Thoracic aorta (tissue), 2 donors: ENCODE measurements around the gene TTC19. TPM values are rescaled to one million over a fixed set of nuclear protein-coding genes. Genes with fewer than 3 reads are reported as not detected.
"Not testable (repeated sequence)": the region's sequence is repeated elsewhere in the genome, so short reads cannot be mapped to it uniquely, and the experiment has no call there.

ENCODE experiments used
- ATAC-seq: fragments of 150-250 bp; one replicate; pipeline ENCODE4 v1.8.0; 2017; ENCODE audit warnings: low read depth; ENCODE audit not compliant: insufficient number of reproducible peaks, low FRiP score
- DNase-seq: peaks from one replicate; pipeline ENCODE4 v3.0.0-alpha.2; 2020; ENCODE audit warnings: low spot score
- H3K27ac ChIP-seq, 2 donors: fragments of 200-600 bp; sonication (generic); 1 replicate in 1 of 2; 2 replicates in 1 of 2; pipeline ENCODE4 v1.5.1; 2016; ENCODE audit warnings: mild to moderate bottlenecking in 2 of 2, moderate library complexity in 2 of 2
- H3K27me3 ChIP-seq: fragments of 200-600 bp; sonication (generic); replicated peaks from 2 replicates; pipeline ENCODE4 v1.6.0; 2016; ENCODE audit warnings: mild to moderate bottlenecking; ENCODE audit not compliant: insufficient read depth
- H3K36me3 ChIP-seq: fragments of 200-600 bp; sonication (generic); one replicate; pipeline ENCODE4 v1.5.1; 2016
- H3K4me1 ChIP-seq, 2 donors: fragments of 200-600 bp; sonication (generic); 1 replicate in 1 of 2; 2 replicates in 1 of 2; pipeline versions ENCODE4 v1.5.1 to v1.6.0; 2016; ENCODE audit warnings: low read depth in 2 of 2, mild to moderate bottlenecking in 1 of 2; ENCODE audit not compliant: control insufficient read depth in 1 of 2
- H3K4me3 ChIP-seq: fragments of 200-600 bp; sonication (generic); 2 replicates; pipeline ENCODE4 v1.5.1; 2016; ENCODE audit warnings: mild to moderate bottlenecking
- H3K9me3 ChIP-seq: fragments of 200-600 bp; sonication (generic); 2 replicates; pipeline ENCODE4 v1.5.1; 2016
- total RNA-seq, 2 donors: library from RNA; depleted of rRNA; stranded (reverse); fragments of >200 nt; gene quantifications; one replicate each; pipeline versions ENCODE4 v1.1.0 to v1.2.3, GENCODE V29; 2016
- TF ChIP-seq, protein P1 (sequence below): fragments of 200-600 bp; sonication (generic); IDR thresholded peaks from one replicate; pipeline ENCODE4 v1.5.1; 2019; ENCODE audit warnings: antibody characterized with exemption

TTC19 gene
- total RNA-seq, 2 donors from 2014 or later = 57.6 to 64.4 TPM

- H3K4me1 ChIP-seq = no peaks in the 10 kb centered on the region
- no peaks in the 10 kb centered on the region for H3K36me3 ChIP-seq
- DNase-seq (no peak), ATAC-seq (no peak)
- H3K9me3 ChIP-seq = no peaks in the 10 kb centered on the region
- no peak overlapping the region for H3K27ac ChIP-seq
- TF ChIP-seq, protein P1, sequence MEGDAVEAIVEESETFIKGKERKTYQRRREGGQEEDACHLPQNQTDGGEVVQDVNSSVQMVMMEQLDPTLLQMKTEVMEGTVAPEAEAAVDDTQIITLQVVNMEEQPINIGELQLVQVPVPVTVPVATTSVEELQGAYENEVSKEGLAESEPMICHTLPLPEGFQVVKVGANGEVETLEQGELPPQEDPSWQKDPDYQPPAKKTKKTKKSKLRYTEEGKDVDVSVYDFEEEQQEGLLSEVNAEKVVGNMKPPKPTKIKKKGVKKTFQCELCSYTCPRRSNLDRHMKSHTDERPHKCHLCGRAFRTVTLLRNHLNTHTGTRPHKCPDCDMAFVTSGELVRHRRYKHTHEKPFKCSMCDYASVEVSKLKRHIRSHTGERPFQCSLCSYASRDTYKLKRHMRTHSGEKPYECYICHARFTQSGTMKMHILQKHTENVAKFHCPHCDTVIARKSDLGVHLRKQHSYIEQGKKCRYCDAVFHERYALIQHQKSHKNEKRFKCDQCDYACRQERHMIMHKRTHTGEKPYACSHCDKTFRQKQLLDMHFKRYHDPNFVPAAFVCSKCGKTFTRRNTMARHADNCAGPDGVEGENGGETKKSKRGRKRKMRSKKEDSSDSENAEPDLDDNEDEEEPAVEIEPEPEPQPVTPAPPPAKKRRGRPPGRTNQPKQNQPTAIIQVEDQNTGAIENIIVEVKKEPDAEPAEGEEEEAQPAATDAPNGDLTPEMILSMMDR = no peak
- no peak overlapping the region for H3K4me3 ChIP-seq
- no peaks in the 10 kb centered on the region for H3K27me3 ChIP-seq
These were observed 26.6 kb upstream of the TTC19 start for GRCh38 chr17:15973016-15973415.

DNA sequence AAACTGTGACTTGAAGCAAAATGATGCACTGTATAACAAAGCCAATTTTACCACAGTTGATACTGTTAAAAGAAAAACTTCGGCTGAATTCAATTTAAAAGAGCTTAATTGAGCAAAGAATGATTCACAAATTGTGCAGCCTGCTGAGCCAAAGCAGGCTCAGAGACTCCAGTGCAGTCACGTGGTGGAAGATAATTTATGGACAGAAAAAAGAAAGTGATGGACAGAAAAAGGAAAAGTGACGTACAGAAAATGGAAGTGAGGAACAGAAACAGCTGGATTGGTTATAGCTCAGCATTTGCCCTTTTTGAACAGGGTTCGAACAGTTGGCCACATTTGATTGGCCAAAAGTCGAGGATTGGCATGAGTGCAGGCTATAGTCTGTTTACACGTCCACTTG lies 25.8 kb upstream of the TTC19 start:
- TF ChIP-seq, protein P1 = no peak
- Histone ChIP-seq H3K27ac (no peak overlapping the region), H3K4me1 (no peaks in the 10 kb centered on the region), H3K9me3 (no peaks in the 10 kb centered on the region), H3K4me3 (no peak overlapping the region), H3K36me3 (no peaks in the 10 kb centered on the region), H3K27me3 (no peaks in the 10 kb centered on the region)
- ATAC-seq (no peak), DNase-seq (no peak)

DNA sequence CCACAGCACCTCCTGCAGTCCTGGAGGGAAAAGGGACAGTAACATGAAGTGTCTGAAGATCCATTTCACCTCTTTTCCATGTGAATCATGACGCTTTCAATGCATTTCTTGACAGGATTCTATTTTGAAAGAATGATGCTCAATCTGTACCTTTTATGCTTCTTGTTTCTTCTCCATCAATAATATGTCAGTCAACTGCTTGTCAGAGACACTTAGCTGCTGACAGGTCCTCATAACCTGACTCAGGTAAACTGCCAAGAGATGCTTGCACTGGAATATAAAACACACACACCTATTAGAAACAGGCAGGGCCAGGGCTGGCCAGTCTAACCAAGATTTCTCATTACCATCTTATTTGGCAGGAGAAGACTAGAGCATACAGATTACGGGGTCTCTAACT lies 21.7 kb upstream of the TTC19 start:
- no peak overlapping the region for H3K4me3 ChIP-seq
- no peak overlapping the region for H3K27ac ChIP-seq
- no peaks in the 10 kb centered on the region for H3K4me1 ChIP-seq
- no peaks in the 10 kb centered on the region for H3K27me3 ChIP-seq
- TF ChIP-seq, protein P1 = no peak
- peaks cover 17% of the 10 kb centered on the region for H3K36me3 ChIP-seq
- ATAC-seq (no peak), DNase-seq (no peak)
- no peaks in the 10 kb centered on the region for H3K9me3 ChIP-seq

GRCh38 chr17:15978606-15979005 lies 21.0 kb upstream of the TTC19 start:
- no peak overlapping the region for H3K27ac ChIP-seq
- no peak for ATAC-seq
- H3K36me3 ChIP-seq = peaks cover 17% of the 10 kb centered on the region
- TF ChIP-seq, protein P1 = no peak
- no peaks in the 10 kb centered on the region for H3K27me3 ChIP-seq
- DNase-seq = no peak
- no peaks in the 10 kb centered on the region for H3K4me1 ChIP-seq
- H3K9me3 ChIP-seq = no peaks in the 10 kb centered on the region
- H3K4me3 ChIP-seq = no peak overlapping the region

DNA sequence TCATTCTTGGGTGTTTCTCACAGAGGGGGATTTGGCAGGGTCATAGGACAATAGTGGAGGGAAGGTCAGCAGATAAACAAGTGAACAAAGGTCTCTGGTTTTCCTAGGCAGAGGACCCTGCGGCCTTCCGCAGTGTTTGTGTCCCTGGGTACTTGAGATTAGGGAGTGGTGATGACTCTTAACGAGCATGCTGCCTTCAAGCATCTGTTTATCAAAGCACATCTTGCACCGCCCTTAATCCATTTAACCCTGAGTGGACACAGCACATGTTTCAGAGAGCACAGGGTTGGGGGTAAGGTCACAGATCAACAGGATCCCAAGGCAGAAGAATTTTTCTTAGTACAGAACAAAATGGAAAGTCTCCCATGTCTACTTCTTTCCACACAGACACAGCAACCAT lies 20.6 kb upstream of the TTC19 start:
- not testable (repeated sequence) for DNase-seq, H3K9me3 ChIP-seq, H3K4me3 ChIP-seq, ATAC-seq, H3K27ac ChIP-seq, H3K4me1 ChIP-seq, H3K27me3 ChIP-seq
- H3K36me3 ChIP-seq = peaks cover 18% of the 10 kb centered on the region

DNA sequence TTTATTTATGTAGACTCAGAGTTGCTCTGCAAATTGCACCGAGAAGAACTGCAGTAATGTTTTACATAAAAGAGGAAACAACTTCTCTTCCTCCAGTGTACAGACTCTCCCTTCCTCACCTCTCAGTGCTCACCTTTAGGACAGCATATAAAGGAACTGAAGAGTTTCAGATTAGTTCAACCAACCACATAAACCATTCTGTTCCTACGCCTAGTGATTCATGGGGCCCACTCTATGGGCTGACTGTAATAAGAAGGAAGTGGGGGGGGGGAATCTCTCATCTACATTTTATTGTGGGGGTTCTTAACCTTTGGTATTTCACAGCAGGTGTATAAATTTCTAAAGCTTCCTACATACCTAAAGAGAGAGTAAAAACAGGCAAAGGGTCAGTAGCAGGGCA lies 18.4 kb upstream of the TTC19 start:
- no peaks in the 10 kb centered on the region for H3K9me3 ChIP-seq
- ATAC-seq (no peak), DNase-seq (no peak)
- H3K27ac ChIP-seq = no peak overlapping the region
- H3K4me3 ChIP-seq = no peak overlapping the region
- no peaks in the 10 kb centered on the region for H3K4me1 ChIP-seq
- peaks cover 30% of the 10 kb centered on the region for H3K36me3 ChIP-seq
- no peaks in the 10 kb centered on the region for H3K27me3 ChIP-seq
- TF ChIP-seq, protein P1 = no peak
